Measurements from ENCODE around the gene SURF1. TPM values are rescaled to one million over a fixed set of nuclear protein-coding genes. Genes with fewer than 3 reads are reported as not detected.
A peak's percentile ranks its signal among the peaks of the same experiment; 100 is the strongest.
"Not testable (repeated sequence)": the region's sequence is repeated elsewhere in the genome, so short reads cannot be mapped to it uniquely, and the experiment has no call there.

The SURF1 gene
- polyA plus RNA-seq, 4 donors: 38.4 to 94.4 (median 85.4) TPM

DNA sequence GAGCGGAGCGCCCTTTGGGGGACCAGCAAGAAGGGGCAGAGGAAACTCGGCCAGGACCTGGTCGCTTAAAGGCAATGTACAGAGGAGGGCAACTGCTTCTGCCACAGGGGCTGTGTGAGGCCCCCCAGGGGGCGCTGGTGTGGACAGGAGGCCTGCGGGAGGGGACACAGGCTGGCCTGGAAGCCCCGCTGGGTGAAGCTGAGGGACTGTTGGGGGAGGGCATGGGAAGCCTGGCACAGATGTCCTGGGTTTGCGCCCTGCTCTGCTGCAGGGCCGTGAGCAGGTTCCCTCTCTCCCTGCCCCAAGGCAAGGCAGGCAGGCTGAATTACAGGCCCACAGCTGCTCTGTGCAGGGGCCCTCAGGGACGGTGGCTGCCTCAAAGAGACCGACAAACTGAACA lies 13.7 kb downstream of the SURF1 start:
- 85 to 86% (median 86%) methylated on average over 11 of the region's 11 CpGs for WGBS, 3 donors
- FAIRE-seq (no peak), DNase-seq (no peak)
- H3K4me3 ChIP-seq (ENCODE audit: low read depth in 1 of 3, low read length in 3 of 3): no peak overlapping the region
- H3K36me3 ChIP-seq (ENCODE audit: control insufficient read depth in 3 of 3, insufficient read depth in 2 of 3, low read depth in 1 of 3, low read length in 3 of 3): peaks cover 4 to 78% (median 6%) of the 10 kb centered on the region in 3 donors
- H3K9me3 ChIP-seq (ENCODE audit: control insufficient read depth in 2 of 2, insufficient read depth in 1 of 2, low read depth in 1 of 2, low read length in 1 of 2): no peaks in the 10 kb centered on the region
- no peak overlapping the region for H3K27ac ChIP-seq (ENCODE audit: low read depth in 1 of 3, low read length in 2 of 3)
- H3K4me1 ChIP-seq (ENCODE audit: control insufficient read depth in 3 of 3, insufficient read depth in 2 of 3, low read depth in 1 of 3, low read length in 2 of 3): peaks cover 0 to 8% (median 6%) of the 10 kb centered on the region in 3 donors
- H3K27me3 ChIP-seq (ENCODE audit: control insufficient read depth in 3 of 3, insufficient read depth in 3 of 3, low read length in 3 of 3): no peaks in the 10 kb centered on the region

- FAIRE-seq (no peak), DNase-seq (no peak)
- Histone ChIP-seq H3K4me1 (ENCODE audit: control insufficient read depth in 3 of 3, insufficient read depth in 2 of 3, low read depth in 1 of 3, low read length in 2 of 3) (peaks cover 0 to 8% (median 6%) of the 10 kb centered on the region in 3 donors), H3K9me3 (ENCODE audit: control insufficient read depth in 2 of 2, insufficient read depth in 1 of 2, low read depth in 1 of 2, low read length in 1 of 2) (no peaks in the 10 kb centered on the region), H3K27me3 (ENCODE audit: control insufficient read depth in 3 of 3, insufficient read depth in 3 of 3, low read length in 3 of 3) (no peaks in the 10 kb centered on the region), H3K36me3 (ENCODE audit: control insufficient read depth in 3 of 3, insufficient read depth in 2 of 3, low read depth in 1 of 3, low read length in 3 of 3) (peaks cover 4 to 78% (median 6%) of the 10 kb centered on the region in 3 donors), H3K4me3 (ENCODE audit: low read depth in 1 of 3, low read length in 3 of 3) (no peak overlapping the region), H3K27ac (ENCODE audit: low read depth in 1 of 3, low read length in 2 of 3) (no peak overlapping the region)
- 78 to 87% (median 81%) methylated on average over 12 of the region's 12 CpGs for WGBS, 3 donors
These were observed 14.2 kb downstream of the SURF1 start for GRCh38 chr9:133342069-133342406.

DNA sequence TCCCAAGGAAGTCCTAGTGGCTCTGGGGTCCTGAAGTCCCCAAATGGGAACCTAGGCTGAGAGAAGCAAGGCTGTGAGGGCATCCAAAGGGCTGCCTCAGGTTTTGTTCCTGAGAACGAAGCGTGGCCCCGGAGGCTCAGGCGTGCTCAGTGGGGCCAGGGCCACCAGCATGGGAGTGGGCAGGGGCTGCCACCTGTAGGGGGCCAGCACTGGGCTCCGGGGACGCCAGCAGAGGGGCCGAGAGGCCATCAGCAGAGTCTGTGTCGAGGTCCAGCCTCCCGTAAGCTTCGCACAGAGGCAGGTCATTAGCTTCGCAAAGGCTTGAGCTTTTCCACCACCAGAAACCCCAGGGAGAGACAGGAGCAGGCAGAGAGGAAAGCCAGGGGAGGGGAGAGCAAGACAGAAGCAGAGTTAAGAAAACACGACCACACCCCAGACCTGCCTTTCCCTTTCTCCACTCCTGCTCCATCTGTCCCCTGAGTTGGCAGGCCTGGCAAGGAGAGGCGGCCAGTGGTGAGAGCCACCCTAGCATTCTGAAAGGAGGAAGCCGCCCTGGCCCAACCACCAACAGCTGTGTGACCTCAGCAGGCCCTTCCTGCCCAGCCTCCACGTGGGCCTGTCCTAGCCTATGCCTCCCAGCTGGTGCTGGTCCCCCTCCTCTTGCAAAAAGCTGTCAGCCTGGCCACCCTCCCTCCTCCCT lies 14.8 kb downstream of the SURF1 start:
- FAIRE-seq: no peak
- Histone ChIP-seq H3K27me3 (ENCODE audit: control insufficient read depth in 3 of 3, insufficient read depth in 3 of 3, low read length in 3 of 3) (no peaks in the 10 kb centered on the region), H3K36me3 (ENCODE audit: control insufficient read depth in 3 of 3, insufficient read depth in 2 of 3, low read depth in 1 of 3, low read length in 3 of 3) (peaks cover 4 to 77% (median 6%) of the 10 kb centered on the region in 3 donors), H3K4me1 (ENCODE audit: control insufficient read depth in 3 of 3, insufficient read depth in 2 of 3, low read depth in 1 of 3, low read length in 2 of 3) (peaks cover 0 to 5% (median 2%) of the 10 kb centered on the region in 3 donors), H3K4me3 (ENCODE audit: low read depth in 1 of 3, low read length in 3 of 3) (no peak overlapping the region), H3K9me3 (ENCODE audit: control insufficient read depth in 2 of 2, insufficient read depth in 1 of 2, low read depth in 1 of 2, low read length in 1 of 2) (no peaks in the 10 kb centered on the region), H3K27ac (ENCODE audit: low read depth in 1 of 3, low read length in 2 of 3) (peak overlapping the region in 1 of 3 donors; percentile 17)
- WGBS, 3 donors: 87 to 89% (median 88%) methylated on average over 14 to 15 of the region's 15 CpGs
- DNase-seq: no peak

DNA sequence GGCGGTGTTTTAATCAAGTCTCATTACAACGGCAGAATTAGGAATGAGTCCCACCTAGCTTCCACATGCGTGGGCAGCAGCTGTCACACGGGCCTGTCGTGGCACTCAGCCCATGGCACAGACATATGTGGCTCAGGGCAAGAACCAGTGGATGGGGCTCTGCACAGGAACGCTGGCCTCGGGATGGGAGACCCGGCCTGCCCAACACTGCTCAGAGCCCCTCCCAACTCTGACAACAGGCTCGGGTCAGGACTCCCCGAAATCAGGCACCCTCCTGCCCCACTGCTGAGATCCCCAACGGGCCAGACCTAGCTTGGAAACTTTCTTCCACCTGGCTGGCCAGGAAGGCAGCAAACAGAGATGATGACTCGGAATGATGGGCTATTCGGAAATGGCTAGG lies 15.4 kb downstream of the SURF1 start:
- 87 to 92% (median 89%) methylated on average over 13 of the region's 13 CpGs for WGBS, 3 donors
- H3K27ac ChIP-seq (ENCODE audit: low read depth in 1 of 3, low read length in 2 of 3): no peak overlapping the region
- H3K36me3 ChIP-seq (ENCODE audit: control insufficient read depth in 3 of 3, insufficient read depth in 2 of 3, low read depth in 1 of 3, low read length in 3 of 3): peaks cover 4 to 71% (median 6%) of the 10 kb centered on the region in 3 donors
- DNase-seq (no peak), FAIRE-seq (no peak)
- no peaks in the 10 kb centered on the region for H3K9me3 ChIP-seq (ENCODE audit: control insufficient read depth in 2 of 2, insufficient read depth in 1 of 2, low read depth in 1 of 2, low read length in 1 of 2)
- H3K27me3 ChIP-seq (ENCODE audit: control insufficient read depth in 3 of 3, insufficient read depth in 3 of 3, low read length in 3 of 3): no peaks in the 10 kb centered on the region
- H3K4me1 ChIP-seq (ENCODE audit: control insufficient read depth in 3 of 3, insufficient read depth in 2 of 3, low read depth in 1 of 3, low read length in 2 of 3): no peaks in the 10 kb centered on the region
- no peak overlapping the region for H3K4me3 ChIP-seq (ENCODE audit: low read depth in 1 of 3, low read length in 3 of 3)

DNA sequence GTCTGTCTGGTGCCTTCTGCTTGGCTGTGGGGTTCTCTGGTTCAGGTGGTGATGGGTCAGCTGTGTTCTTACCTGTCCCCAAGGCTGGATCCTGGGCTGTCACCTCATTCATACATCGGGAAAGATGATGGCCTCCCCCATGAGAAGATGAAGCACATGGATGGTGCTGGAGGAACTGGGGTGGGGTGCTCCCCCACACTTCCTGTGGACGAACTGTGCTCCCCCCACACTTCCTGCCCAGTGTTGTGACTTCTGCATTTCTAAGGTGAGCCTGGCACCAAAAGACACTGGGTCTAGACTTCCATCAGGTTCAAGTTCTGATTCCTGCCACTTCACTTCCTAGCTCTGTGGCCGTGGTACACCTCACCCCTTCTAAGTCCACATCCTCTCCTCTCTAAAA lies 16.0 kb downstream of the SURF1 start:
- Histone ChIP-seq H3K27ac (ENCODE audit: low read depth in 1 of 3, low read length in 2 of 3) (peak overlapping the region in 1 of 3 donors; percentile 3), H3K4me1 (ENCODE audit: control insufficient read depth in 3 of 3, insufficient read depth in 2 of 3, low read depth in 1 of 3, low read length in 2 of 3) (no peaks in the 10 kb centered on the region), H3K27me3 (ENCODE audit: control insufficient read depth in 3 of 3, insufficient read depth in 3 of 3, low read length in 3 of 3) (no peaks in the 10 kb centered on the region), H3K9me3 (ENCODE audit: control insufficient read depth in 2 of 2, insufficient read depth in 1 of 2, low read depth in 1 of 2, low read length in 1 of 2) (no peaks in the 10 kb centered on the region), H3K36me3 (ENCODE audit: control insufficient read depth in 3 of 3, insufficient read depth in 2 of 3, low read depth in 1 of 3, low read length in 3 of 3) (peaks cover 4 to 64% (median 4%) of the 10 kb centered on the region in 3 donors), H3K4me3 (ENCODE audit: low read depth in 1 of 3, low read length in 3 of 3) (no peak overlapping the region)
- DNase-seq (no peak), FAIRE-seq (no peak)
- WGBS, 3 donors: 63 to 90% (median 72%) methylated on average over 3 of the region's 3 CpGs

DNA sequence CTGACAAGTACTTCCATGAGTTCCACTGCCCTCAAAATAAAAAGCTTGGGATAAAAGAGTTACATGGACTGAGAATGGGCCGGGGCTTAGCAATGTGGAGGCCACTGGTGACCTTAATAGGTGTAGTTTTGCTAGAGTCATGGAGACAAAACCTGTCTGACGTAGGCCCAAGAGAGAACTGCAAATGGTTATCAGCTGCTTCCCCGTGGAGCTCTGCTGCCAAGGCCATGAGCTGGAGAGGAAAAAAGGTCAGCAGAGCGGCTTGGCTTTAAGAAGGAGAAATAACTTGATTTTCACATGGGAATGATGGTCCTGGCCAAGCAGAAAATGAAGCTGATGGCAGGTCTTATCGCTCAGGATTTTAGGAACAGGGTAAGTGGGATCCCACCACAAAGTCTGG lies 16.6 kb downstream of the SURF1 start:
- H3K9me3 ChIP-seq (ENCODE audit: control insufficient read depth in 2 of 2, insufficient read depth in 1 of 2, low read depth in 1 of 2, low read length in 1 of 2): no peaks in the 10 kb centered on the region
- peaks cover 4 to 60% (median 4%) of the 10 kb centered on the region in 3 donors for H3K36me3 ChIP-seq (ENCODE audit: control insufficient read depth in 3 of 3, insufficient read depth in 2 of 3, low read depth in 1 of 3, low read length in 3 of 3)
- H3K27ac ChIP-seq (ENCODE audit: low read depth in 1 of 3, low read length in 2 of 3): no peak overlapping the region
- DNase-seq: no peak
- no peak overlapping the region for H3K4me3 ChIP-seq (ENCODE audit: low read depth in 1 of 3, low read length in 3 of 3)
- no peaks in the 10 kb centered on the region for H3K27me3 ChIP-seq (ENCODE audit: control insufficient read depth in 3 of 3, insufficient read depth in 3 of 3, low read length in 3 of 3)
- 87 to 89% (median 88%) methylated on average over 5 of the region's 5 CpGs for WGBS, 3 donors
- peaks cover 0 to 5% (median 3%) of the 10 kb centered on the region in 3 donors for H3K4me1 ChIP-seq (ENCODE audit: control insufficient read depth in 3 of 3, insufficient read depth in 2 of 3, low read depth in 1 of 3, low read length in 2 of 3)
- FAIRE-seq: no peak

DNA sequence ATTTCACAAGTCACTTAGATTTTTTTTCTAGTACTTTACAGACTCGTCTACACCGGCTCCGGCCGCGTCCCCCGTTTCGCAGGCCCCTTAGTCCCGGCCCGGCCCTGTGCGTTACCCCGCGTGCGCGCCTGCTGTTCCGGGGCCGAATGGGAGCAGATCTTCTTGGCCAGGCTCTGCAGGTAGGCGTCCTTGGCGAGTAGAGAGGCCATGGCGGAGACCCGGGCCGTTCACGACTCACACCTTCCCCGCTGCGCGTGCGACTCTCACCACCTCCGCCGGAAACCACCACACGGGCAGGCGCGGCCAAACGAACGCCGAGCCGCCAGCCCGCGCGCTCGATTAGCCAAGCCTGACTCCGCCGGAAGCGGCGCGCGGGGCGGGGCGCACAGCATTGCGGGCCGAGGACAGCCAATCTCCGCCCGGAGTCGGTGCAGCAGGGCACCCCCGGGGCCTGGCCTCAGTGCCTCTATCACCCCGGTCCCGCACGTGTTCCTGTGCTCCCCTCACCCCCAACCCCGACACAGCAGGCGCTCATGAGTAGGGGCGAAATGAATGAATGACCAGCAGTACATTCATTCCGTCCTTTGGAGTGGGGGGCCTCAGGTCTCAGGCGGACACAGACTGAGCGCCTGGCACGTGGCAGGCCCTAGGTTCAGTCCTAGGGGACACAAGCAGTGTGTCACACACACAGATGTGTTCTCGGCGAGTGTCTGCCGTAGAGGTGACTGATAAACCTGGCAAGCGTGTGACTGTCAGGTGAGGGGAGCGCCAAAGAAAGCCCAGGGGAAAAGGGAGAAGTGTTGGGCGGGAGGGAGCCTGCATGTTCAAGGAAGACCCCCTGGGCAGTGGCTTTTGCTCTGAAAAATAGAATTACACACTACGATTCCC lies 20.1 kb downstream of the SURF1 start, which contains the start of gene SURF6:
SURF6 (minus strand) TSS at position 265 of the 888 bp plus-strand sequence; CDS start at position 209, 56 bp downstream.
- WGBS, 3 donors: 5 to 6% (median 6%) methylated on average over 69 to 70 of the region's 70 CpGs
- H3K4me3 ChIP-seq (ENCODE audit: low read depth in 1 of 3, low read length in 3 of 3): peak within 1 kb of the TSS; percentile 82 to 100 (median 89)
- DNase-seq (peak; percentile 94 to 97), FAIRE-seq (no peak)
- H3K9me3 ChIP-seq (ENCODE audit: control insufficient read depth in 2 of 2, insufficient read depth in 1 of 2, low read depth in 1 of 2, low read length in 1 of 2): no peaks in the 10 kb centered on the region
- peaks cover 3 to 20% (median 6%) of the 10 kb centered on the region in 3 donors for H3K4me1 ChIP-seq (ENCODE audit: control insufficient read depth in 3 of 3, insufficient read depth in 2 of 3, low read depth in 1 of 3, low read length in 2 of 3)
- peak within 1 kb of the TSS; percentile 71 to 88 (median 74) for H3K27ac ChIP-seq (ENCODE audit: low read depth in 1 of 3, low read length in 2 of 3)
- no peaks in the 10 kb centered on the region for H3K27me3 ChIP-seq (ENCODE audit: control insufficient read depth in 3 of 3, insufficient read depth in 3 of 3, low read length in 3 of 3)
- H3K36me3 ChIP-seq (ENCODE audit: control insufficient read depth in 3 of 3, insufficient read depth in 2 of 3, low read depth in 1 of 3, low read length in 3 of 3): peaks cover 18 to 59% (median 22%) of the 10 kb centered on the region in 3 donors

DNA sequence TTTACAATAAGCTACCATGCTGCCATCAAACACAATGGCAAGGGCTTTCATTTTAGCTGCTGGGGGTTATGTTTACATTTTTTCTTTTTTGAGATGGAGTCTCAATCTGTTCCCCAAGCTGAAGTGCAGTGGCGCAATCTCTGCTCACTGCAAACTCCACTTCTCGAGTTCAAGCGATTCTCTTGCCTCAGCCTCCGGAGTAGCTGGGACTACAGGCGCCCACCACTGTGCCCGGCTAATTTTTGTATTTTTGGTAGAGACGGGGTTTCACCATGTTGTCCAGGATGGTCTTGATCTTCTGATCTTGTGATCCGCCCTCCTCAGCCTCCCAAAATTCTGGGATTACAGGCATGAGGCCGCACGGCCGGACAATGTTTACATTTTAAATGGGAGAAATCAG lies 21.4 kb downstream of the SURF1 start:
- FAIRE-seq: not testable (repeated sequence)

More for the DNA sequence above, 21.4 kb downstream of the SURF1 start:
- peak overlapping the region in 2 of 3 donors; percentile 82 to 100 for H3K4me3 ChIP-seq (ENCODE audit: low read depth in 1 of 3, low read length in 3 of 3)
- not testable (repeated sequence) for H3K27me3 ChIP-seq (ENCODE audit: control insufficient read depth in 3 of 3, insufficient read depth in 3 of 3, low read length in 3 of 3); DNase-seq; H3K9me3 ChIP-seq (ENCODE audit: control insufficient read depth in 2 of 2, insufficient read depth in 1 of 2, low read depth in 1 of 2, low read length in 1 of 2)
- H3K27ac ChIP-seq (ENCODE audit: low read depth in 1 of 3, low read length in 2 of 3): peak overlapping the region in 2 of 3 donors; percentile 71 to 88
- peaks cover 3 to 20% (median 6%) of the 10 kb centered on the region in 3 donors for H3K4me1 ChIP-seq (ENCODE audit: control insufficient read depth in 3 of 3, insufficient read depth in 2 of 3, low read depth in 1 of 3, low read length in 2 of 3)
- 28 to 59% (median 44%) methylated on average over 11 of the region's 11 CpGs for WGBS, 3 donors
- peaks cover 22 to 53% (median 24%) of the 10 kb centered on the region in 3 donors for H3K36me3 ChIP-seq (ENCODE audit: control insufficient read depth in 3 of 3, insufficient read depth in 2 of 3, low read depth in 1 of 3, low read length in 3 of 3)

Measured in small intestine (tissue), 7 donors.